ENCODE measurements around the gene POU2AF3.

POU2AF3 gene

GRCh38 chr11:111329306-111330204 lies 31.2 kb downstream of the POU2AF3 start:
- DNase-seq, result no peak

GRCh38 chr11:111330234-111330893 lies 32.0 kb downstream of the POU2AF3 start:
- no peak for DNase-seq

- no peak for DNase-seq
These were observed 33.5 kb downstream of the POU2AF3 start for GRCh38 chr11:111331711-111332479.

GRCh38 chr11:111334532-111335502 lies 36.5 kb downstream of the POU2AF3 start:
- DNase-seq, result no peak

- DNase-seq, result no peak
These were observed 37.2 kb downstream of the POU2AF3 start for GRCh38 chr11:111335549-111335948.

- DNase-seq, result no peak
These were observed 37.7 kb downstream of the POU2AF3 start for GRCh38 chr11:111336062-111336461.

- no peak for DNase-seq
These were observed 38.4 kb downstream of the POU2AF3 start for GRCh38 chr11:111336582-111337256.

- no peak for DNase-seq
These were observed 41.5 kb downstream of the POU2AF3 start for GRCh38 chr11:111339758-111340388.

- no peak for DNase-seq
These were observed 44.0 kb downstream of the POU2AF3 start for GRCh38 chr11:111342329-111342728.

- no peak for DNase-seq
These were observed 45.7 kb downstream of the POU2AF3 start for GRCh38 chr11:111344032-111344431.

- DNase-seq, result no peak
These were observed 48.8 kb downstream of the POU2AF3 start for GRCh38 chr11:111347002-111347722.

- DNase-seq, result no peak
These were observed 49.4 kb downstream of the POU2AF3 start for GRCh38 chr11:111347723-111348115.

GRCh38 chr11:111348147-111348546 lies 49.8 kb downstream of the POU2AF3 start:
- no peak for DNase-seq

GRCh38 chr11:111349191-111349695 lies 50.9 kb downstream of the POU2AF3 start:
- no peak for DNase-seq

- DNase-seq, result no peak
These were observed 52.5 kb downstream of the POU2AF3 start for GRCh38 chr11:111350811-111351210.

GRCh38 chr11:111351374-111352055 lies 53.2 kb downstream of the POU2AF3 start:
- no peak for DNase-seq

GRCh38 chr11:111352231-111352746 lies 53.9 kb downstream of the POU2AF3 start:
- no peak for DNase-seq

- no peak for DNase-seq
These were observed 54.8 kb downstream of the POU2AF3 start for GRCh38 chr11:111352935-111353710.
